ENCODE results near the gene FGF14.

The FGF14 gene

GRCh38 chr13:102203718-102204117 is 198.1 kb downstream of the FGF14 start:
- DNase-seq (ENCODE audit: insufficient read length, low spot score) (no peak), FAIRE-seq (no peak)

- FAIRE-seq (no peak), DNase-seq (ENCODE audit: insufficient read length, low spot score) (no peak)
Observed at GRCh38 chr13:102198418-102199311, 203.2 kb downstream of the FGF14 start.

DNA sequence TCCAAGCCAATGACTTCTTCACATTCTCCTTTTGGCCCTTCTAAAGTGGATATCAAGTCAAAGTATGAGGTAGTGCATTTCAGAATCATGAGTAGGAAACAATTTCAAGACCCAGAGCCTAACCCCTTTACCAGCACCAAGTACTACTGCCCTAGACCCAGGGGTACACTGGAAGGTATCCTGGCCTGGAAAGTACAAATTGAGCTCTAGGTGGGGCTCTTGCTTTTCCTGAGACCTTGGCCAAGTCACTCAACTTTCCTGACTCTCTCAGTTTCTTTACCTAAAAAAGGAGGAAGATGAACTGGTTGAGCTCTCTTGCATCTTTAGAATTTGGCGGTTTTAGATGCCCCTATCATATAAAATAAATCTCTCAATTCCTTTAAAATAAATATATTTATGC is 204.7 kb downstream of the FGF14 start:
- no peak for DNase-seq (ENCODE audit: insufficient read length, low spot score)
- FAIRE-seq = no peak

DNA sequence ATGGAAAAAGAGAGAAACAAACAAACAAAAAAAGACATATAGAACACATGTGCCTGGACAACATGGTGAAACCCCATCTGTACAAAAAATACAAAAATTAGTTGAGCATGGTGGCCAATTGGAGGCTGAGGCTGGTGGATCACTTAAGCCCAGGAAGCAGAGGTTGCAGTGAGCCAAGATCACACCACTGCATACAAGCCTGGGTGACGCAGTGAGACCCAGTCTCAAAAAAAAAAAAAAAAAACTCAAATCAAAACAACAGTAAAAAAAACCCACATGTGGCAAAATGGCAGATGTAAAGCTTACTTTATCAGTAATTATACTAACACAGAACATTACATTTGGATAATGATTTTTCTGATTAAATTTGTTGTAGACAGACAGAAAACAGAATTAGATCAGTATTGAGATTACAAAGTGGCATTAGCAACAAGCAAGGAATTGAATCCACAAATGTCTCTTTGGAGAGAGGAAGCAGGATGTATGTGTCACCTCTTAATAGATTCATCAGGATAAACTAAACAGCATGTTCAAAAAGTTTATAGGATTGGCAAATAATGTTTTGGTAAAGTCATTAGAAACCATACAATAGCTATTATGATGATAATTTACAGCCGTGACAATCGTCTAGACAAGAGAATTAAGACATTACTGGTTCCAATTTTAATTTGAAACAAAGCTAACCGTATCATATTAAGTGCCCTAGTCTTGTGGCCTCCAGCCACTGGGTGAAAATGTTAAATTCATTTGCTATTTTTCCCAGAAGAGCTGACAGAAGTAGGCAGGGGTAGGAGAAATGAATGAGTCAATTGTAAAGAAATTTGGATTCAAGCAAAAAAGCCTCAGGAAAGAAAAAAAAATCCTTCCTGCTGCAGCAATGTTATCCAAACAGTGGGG is 206.0 kb downstream of the FGF14 start:
- FAIRE-seq = no peak

GRCh38 chr13:102192858-102193257 is 209.0 kb downstream of the FGF14 start:
- DNase-seq (ENCODE audit: insufficient read length, low spot score) = no peak

More for the DNA sequence above, 206.0 kb downstream of the FGF14 start:
- DNase-seq (ENCODE audit: insufficient read length, low spot score) = no peak

GRCh38 chr13:102191951-102192502 is 209.8 kb downstream of the FGF14 start:
- no peak for FAIRE-seq

More at GRCh38 chr13:102192858-102193257, 209.0 kb downstream of the FGF14 start:
- FAIRE-seq = no peak

GRCh38 chr13:102190930-102191329 is 210.9 kb downstream of the FGF14 start:
- FAIRE-seq (no peak), DNase-seq (ENCODE audit: insufficient read length, low spot score) (no peak)

More at GRCh38 chr13:102191951-102192502, 209.8 kb downstream of the FGF14 start:
- no peak for DNase-seq (ENCODE audit: insufficient read length, low spot score)

GRCh38 chr13:102187313-102187712 is 214.5 kb downstream of the FGF14 start:
- DNase-seq (ENCODE audit: insufficient read length, low spot score) (no peak), FAIRE-seq (no peak)

DNA sequence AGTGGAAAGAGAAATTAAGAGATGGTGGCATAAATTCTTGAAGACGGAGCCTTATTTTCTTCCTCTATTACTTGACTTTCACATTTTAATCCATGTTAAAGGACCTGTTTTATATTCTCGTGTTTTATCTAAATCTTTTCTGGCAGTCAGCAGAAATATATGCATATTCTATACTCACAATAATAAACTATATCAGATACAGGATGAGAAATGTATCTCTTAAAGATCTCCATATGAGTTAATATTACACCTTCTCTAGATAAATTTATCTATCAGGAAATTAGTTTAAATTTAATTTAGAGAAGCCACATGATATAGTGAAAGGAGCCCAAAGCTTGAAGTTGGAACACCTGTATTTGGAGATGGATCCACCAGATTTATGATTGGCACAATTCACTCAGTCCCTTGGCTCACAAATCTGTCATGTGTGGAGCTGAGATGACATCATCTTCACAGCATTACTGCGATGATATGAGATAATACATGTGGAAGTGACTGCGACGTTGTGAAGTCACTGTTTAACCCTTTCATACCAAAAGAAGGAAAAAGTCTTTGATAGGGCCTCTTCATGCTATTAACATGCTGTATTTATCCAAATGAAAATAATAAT is 216.4 kb downstream of the FGF14 start:
- DNase-seq (ENCODE audit: insufficient read length, low spot score) (no peak), FAIRE-seq (no peak)

- no peak for DNase-seq (ENCODE audit: insufficient read length, low spot score)
- FAIRE-seq = no peak
Observed at GRCh38 chr13:102183509-102184182, 218.2 kb downstream of the FGF14 start.

GRCh38 chr13:102182170-102182569 is 219.7 kb downstream of the FGF14 start:
- FAIRE-seq (no peak), DNase-seq (ENCODE audit: insufficient read length, low spot score) (no peak)

DNA sequence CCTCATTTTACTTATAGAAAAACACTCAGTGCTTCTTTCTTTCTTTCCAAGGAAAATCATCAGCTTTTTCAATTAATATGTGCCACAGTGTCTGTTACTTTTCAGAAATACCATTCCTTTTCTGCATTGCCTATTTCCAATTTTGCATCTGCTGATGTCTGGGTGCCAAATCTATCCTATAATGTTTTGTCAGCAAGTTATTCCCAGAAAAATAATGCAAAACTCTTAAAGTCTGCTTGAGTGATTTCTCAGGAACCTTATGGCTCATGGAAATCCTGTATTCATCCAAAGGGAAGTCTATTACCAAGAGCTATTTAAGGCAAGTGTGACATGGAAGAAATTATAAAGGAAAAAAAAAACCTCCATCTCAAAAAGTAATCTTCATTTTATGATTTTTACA is 224.4 kb downstream of the FGF14 start:
- FAIRE-seq (no peak), DNase-seq (ENCODE audit: insufficient read length, low spot score) (no peak)

GRCh38 chr13:102176846-102177245 is 225.0 kb downstream of the FGF14 start:
- DNase-seq (ENCODE audit: insufficient read length, low spot score) (no peak), FAIRE-seq (no peak)

- DNase-seq (ENCODE audit: insufficient read length, low spot score) (no peak), FAIRE-seq (no peak)
Observed at GRCh38 chr13:102172406-102172805, 229.4 kb downstream of the FGF14 start.

DNA sequence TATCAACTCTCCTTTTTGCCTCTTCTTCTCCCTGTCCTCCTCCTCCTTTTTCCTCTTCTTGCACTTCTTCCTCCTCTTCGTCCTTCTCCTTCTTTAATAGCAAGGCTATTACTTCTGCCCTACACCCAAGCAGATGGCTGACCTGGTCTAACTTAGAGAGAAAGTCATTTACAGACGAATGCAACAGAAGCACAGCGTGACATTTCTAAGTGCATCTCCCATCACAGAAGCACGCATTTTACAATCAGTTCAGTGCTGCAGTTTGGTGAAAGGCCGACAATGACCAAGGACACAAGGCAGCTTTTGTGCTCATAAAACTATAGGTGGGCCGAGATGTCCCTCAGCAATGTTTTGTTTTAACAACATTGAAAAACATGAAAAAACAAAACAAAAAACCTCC is 231.5 kb downstream of the FGF14 start:
- FAIRE-seq (no peak), DNase-seq (ENCODE audit: insufficient read length, low spot score) (no peak)

- DNase-seq (ENCODE audit: insufficient read length, low spot score) = no peak
- FAIRE-seq = no peak
Observed at GRCh38 chr13:102169471-102170015, 232.3 kb downstream of the FGF14 start.

- DNase-seq (ENCODE audit: insufficient read length, low spot score) (no peak), FAIRE-seq (no peak)
Observed at GRCh38 chr13:102152790-102153189, 249.1 kb downstream of the FGF14 start.

DNA sequence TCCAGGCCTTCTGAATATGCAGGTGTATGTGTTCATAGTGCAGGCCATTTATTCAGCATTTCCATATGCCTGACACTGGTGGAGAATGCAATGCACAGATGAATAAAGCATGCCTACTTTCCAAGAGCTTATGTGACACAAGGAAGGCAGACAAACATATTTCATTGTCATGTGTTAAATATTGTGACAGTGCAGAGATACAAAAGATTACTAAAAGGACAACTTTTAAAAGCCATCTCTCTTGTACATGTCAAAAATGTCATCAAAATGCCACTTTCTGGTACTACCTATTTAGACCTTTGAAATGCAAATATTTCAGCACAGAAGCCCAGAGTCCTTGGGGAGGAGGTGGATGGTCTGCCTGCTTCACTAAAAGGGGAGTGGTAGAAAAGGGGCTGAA is 254.5 kb downstream of the FGF14 start:
- DNase-seq (ENCODE audit: insufficient read length, low spot score) (no peak), FAIRE-seq (no peak)

DNA sequence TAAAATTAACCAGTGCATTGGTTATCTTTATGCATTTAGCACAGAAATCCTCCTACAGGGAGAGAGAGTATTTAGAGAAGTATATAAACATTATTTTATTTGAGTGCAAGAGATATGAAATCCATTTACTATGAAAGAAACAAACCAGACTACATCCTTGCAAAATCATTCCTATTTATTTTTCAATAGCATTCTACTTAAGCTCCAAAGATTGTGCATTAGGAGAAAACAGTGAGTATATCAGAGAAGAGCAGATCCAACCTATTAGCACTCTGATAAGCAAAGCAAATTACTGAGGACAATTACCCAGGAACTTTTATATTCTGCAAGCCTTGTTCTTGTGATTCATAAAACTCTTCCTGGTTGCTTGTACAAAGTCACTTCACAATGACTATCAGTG is 256.1 kb downstream of the FGF14 start:
- FAIRE-seq (no peak), DNase-seq (ENCODE audit: insufficient read length, low spot score) (no peak)

GRCh38 chr13:102142473-102142826 is 259.4 kb downstream of the FGF14 start:
- no peak for DNase-seq (ENCODE audit: insufficient read length, low spot score)
- FAIRE-seq = no peak
